Measurements from ENCODE around the gene AGAP1.

DNA sequence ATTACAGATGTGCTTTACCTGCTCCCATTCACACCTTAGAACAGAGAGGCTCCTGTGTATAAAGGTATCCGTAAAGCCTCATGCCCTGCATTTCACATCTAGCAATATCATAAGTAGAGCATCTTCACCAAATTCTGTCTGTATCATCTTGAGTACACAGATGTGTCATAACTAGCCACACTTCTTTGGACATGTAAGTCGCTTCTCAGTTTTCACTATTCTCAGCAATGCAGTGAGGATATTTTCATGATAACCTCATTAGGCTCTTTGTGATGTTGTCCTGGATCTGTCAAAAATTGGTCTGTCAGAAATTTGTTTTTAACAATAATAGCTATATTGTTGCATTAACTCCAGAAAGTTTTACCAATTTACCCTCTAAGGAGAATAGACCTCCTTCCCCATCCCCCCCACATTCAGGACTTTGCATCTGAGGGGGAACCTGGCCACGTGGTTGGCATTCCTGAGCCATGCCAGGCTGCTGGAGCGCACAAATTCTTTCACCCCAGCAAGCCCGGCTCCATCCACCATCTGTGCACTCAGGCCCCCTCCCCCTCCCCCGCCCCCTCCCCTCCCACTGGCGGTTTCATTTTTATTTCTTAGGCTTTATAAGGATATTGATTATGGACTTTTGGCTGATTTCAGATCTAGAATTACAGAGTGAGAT is 34.1 kb downstream of the AGAP1 start:
- TF ChIP-seq, protein P1, sequence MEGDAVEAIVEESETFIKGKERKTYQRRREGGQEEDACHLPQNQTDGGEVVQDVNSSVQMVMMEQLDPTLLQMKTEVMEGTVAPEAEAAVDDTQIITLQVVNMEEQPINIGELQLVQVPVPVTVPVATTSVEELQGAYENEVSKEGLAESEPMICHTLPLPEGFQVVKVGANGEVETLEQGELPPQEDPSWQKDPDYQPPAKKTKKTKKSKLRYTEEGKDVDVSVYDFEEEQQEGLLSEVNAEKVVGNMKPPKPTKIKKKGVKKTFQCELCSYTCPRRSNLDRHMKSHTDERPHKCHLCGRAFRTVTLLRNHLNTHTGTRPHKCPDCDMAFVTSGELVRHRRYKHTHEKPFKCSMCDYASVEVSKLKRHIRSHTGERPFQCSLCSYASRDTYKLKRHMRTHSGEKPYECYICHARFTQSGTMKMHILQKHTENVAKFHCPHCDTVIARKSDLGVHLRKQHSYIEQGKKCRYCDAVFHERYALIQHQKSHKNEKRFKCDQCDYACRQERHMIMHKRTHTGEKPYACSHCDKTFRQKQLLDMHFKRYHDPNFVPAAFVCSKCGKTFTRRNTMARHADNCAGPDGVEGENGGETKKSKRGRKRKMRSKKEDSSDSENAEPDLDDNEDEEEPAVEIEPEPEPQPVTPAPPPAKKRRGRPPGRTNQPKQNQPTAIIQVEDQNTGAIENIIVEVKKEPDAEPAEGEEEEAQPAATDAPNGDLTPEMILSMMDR (IDR thresholded peaks at IDR 0.05) = no peak
- TF ChIP-seq POLR2A (IDR thresholded peaks at IDR 0.05) = no peak
- TF ChIP-seq EP300 (IDR thresholded peaks at IDR 0.05) = no peak
